ENCODE data around the gene MAML2. TPM values are rescaled to one million over a fixed set of nuclear protein-coding genes. Genes with fewer than 3 reads are reported as not detected.

The MAML2 gene
- total RNA-seq, 4 donors from 2014 or later, result 19.0 to 36.4 (median 31.4) TPM

DNA sequence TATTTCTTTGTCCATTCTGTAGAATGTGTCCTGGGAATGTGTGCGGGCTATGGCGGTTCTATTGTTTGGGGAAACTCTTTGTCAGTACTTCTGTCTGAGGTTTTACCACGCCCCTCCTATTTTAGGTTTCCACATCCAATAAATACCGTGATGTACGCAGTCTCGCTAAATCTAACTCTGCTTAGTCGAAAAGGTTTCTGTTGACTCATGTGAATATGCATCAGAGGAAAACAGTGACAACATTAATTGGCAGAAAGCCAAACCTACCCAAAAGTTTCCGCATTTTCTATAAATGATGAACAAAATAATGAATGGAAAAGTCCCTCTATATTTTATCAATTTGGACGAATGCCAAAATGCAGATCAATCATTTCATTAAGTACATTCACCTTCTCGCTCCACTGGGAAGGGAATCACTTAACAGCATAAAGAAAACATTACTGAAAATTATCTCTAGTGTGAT lies 143.4 kb downstream of the MAML2 start:
- Histone ChIP-seq H3K4me3 (replicated peaks in 1 of 3) (no peak overlapping the region), H3K4me1 (peaks cover 5 to 13% of the 10 kb centered on the region in 2 donors), H3K27ac (peak overlapping the region in 2 of 3 donors; percentile 47 to 71), H3K27me3 (no peaks in the 10 kb centered on the region), H3K36me3 (no peaks in the 10 kb centered on the region), H3K9me3 (no peaks in the 10 kb centered on the region)
- 67 to 72% methylated on average over 10 of the region's 10 CpGs for WGBS, 2 donors
- TF ChIP-seq CTCF (IDR thresholded peaks at IDR 0.05), result no peak
- TF ChIP-seq POLR2A (IDR thresholded peaks at IDR 0.05), result no peak
- no peak for DNase-seq
- intact Hi-C loops (cut with DNase I), result no loop called here

GRCh38 chr11:96197801-96198701 lies 144.9 kb downstream of the MAML2 start:
- H3K27ac ChIP-seq, result no peak overlapping the region
- H3K27me3 ChIP-seq, result no peaks in the 10 kb centered on the region
- WGBS, 2 donors, result 92 to 98% methylated on average over 4 of the region's 4 CpGs
- H3K4me1 ChIP-seq, result peaks cover 5 to 13% of the 10 kb centered on the region in 2 donors
- intact Hi-C loops (cut with DNase I), result no loop called here
- no peaks in the 10 kb centered on the region for H3K36me3 ChIP-seq
- no peak for TF ChIP-seq CTCF (IDR thresholded peaks at IDR 0.05)
- no peak for TF ChIP-seq POLR2A (IDR thresholded peaks at IDR 0.05)
- H3K9me3 ChIP-seq, result no peaks in the 10 kb centered on the region
- no peak overlapping the region for H3K4me3 ChIP-seq (replicated peaks in 1 of 3)
- DNase-seq, result no peak

- no peak overlapping the region for H3K27ac ChIP-seq
- 82 to 96% methylated on average over 1 of the region's 1 CpG for WGBS, 2 donors
Measured at GRCh38 chr11:96197103-96197502, 145.9 kb downstream of the MAML2 start.

GRCh38 chr11:96196181-96196662 lies 146.8 kb downstream of the MAML2 start:
- no peak for DNase-seq
- no peak overlapping the region for H3K27ac ChIP-seq
- H3K4me3 ChIP-seq (replicated peaks in 1 of 3), result no peak overlapping the region
- 68 to 75% methylated on average over 7 of the region's 7 CpGs for WGBS, 2 donors
- TF ChIP-seq CTCF (IDR thresholded peaks at IDR 0.05) (no peak), POLR2A (IDR thresholded peaks at IDR 0.05) (no peak)
- intact Hi-C loops (cut with DNase I), result no loop called here
- H3K27me3 ChIP-seq, result no peaks in the 10 kb centered on the region
- H3K36me3 ChIP-seq, result no peaks in the 10 kb centered on the region
- no peaks in the 10 kb centered on the region for H3K9me3 ChIP-seq
- H3K4me1 ChIP-seq, result peaks cover 5 to 13% of the 10 kb centered on the region in 2 donors

More at GRCh38 chr11:96197103-96197502, 145.9 kb downstream of the MAML2 start:
- DNase-seq, result no peak
- Histone ChIP-seq H3K4me1 (peaks cover 5 to 13% of the 10 kb centered on the region in 2 donors), H3K27me3 (no peaks in the 10 kb centered on the region), H3K4me3 (replicated peaks in 1 of 3) (no peak overlapping the region), H3K9me3 (no peaks in the 10 kb centered on the region), H3K36me3 (no peaks in the 10 kb centered on the region)
- intact Hi-C loops (cut with DNase I), result no loop called here
- TF ChIP-seq POLR2A (IDR thresholded peaks at IDR 0.05) (no peak), CTCF (IDR thresholded peaks at IDR 0.05) (no peak)

DNA sequence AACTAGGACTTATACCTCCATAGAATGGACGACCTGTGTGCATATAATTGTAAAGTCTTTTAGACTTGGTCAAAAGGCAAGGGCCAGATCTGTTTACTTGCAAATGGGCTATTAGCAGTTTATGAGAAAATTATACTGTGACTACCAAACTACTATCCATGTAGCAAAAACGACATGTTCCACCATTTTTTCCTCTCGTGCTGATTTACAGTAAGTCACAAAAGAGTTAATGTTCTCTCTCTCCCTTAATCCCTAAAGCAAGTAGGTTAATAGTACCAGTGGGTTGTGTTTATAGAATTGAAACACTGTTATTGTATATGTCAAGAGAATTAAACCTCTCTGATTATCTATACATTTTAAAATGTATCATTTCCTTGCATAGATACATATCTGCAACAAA lies 147.3 kb downstream of the MAML2 start:
- no peak for TF ChIP-seq POLR2A (IDR thresholded peaks at IDR 0.05)
- TF ChIP-seq CTCF (IDR thresholded peaks at IDR 0.05), result no peak
- peaks cover 5 to 11% of the 10 kb centered on the region in 2 donors for H3K4me1 ChIP-seq
- no peaks in the 10 kb centered on the region for H3K27me3 ChIP-seq
- H3K36me3 ChIP-seq, result no peaks in the 10 kb centered on the region
- 92% methylated on average over 3 of the region's 3 CpGs for WGBS, 2 donors
- intact Hi-C loops (cut with DNase I), result no loop called here
- no peak for DNase-seq
- no peak overlapping the region for H3K4me3 ChIP-seq (replicated peaks in 1 of 3)
- H3K27ac ChIP-seq, result no peak overlapping the region
- no peaks in the 10 kb centered on the region for H3K9me3 ChIP-seq
